ENCODE results near the gene HOPX.

- no peak for TF ChIP-seq CTCF (IDR thresholded peaks at IDR 0.05; ENCODE audit: low read depth, low read length)
- TF ChIP-seq MAX (IDR thresholded peaks at IDR 0.05; ENCODE audit: low read depth, low read length) = no peak
These were observed 34.8 kb downstream of the HOPX start for GRCh38 chr4:56646341-56646740.

Data from NB4 (cell line).